SH-SY5Y (cell line): Measurements from ENCODE around the gene RRAS.

Experiments
- GATA2 ChIP-seq: IDR thresholded peaks from 2 replicates; pipeline ENCODE4 v1.6.1; 2011; ENCODE audit warnings: mild to moderate bottlenecking, low read depth, low read length
- GATA3 ChIP-seq: IDR thresholded peaks from 2 replicates; pipeline ENCODE4 v1.6.1; 2011; ENCODE audit warnings: low read depth, mild to moderate bottlenecking, low read length, moderate library complexity

DNA sequence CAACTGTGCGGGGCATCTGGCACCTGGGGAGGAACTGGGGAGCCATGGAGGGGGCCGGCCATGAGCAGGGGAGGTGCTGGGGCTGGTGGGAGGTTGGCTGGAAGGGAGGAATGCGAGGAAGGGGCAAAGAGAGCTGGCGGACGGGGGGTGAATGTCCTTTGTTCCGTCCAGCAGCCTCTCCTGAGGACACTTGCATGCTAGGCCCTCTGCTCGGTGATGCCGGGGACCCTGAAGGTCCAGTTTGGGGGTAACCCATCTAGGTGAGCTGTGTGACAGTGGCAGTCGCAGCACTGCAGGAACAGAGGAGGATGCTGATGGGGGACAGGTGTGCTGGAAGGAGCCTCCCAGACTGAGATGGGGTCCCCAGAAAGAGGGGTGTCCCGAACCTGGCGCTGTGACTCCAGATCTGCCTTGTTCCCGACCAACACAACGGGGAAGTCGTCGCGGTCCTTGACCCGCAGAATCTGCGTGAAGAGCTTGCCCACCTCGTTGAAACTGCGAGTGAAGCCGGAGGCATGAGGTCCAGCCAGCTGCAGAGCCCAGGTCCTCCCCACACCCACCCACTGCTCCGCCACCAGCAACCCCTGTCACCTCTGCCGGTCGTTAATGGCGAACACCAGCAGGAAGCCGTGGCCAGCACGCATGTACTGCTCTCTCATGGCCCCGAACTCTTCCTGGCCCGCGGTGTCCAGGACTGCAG lies 3.6 kb downstream of the RRAS start:
- TF ChIP-seq GATA3 (no peak), GATA2 (no peak)
